HG03064 (cell line): ENCODE results near the gene TMEM132A.

ENCODE experiments used
- ATAC-seq: cut with Tn5 transposase; IDR thresholded peaks from one replicate; pipeline ENCODE4 v1.9.1; 2021; ENCODE audit warnings: low read depth; ENCODE audit not compliant: unreplicated experiment

TMEM132A gene

GRCh38 chr11:60936467-60937143 lies 12.3 kb downstream of the TMEM132A start:
- ATAC-seq, result no peak

DNA sequence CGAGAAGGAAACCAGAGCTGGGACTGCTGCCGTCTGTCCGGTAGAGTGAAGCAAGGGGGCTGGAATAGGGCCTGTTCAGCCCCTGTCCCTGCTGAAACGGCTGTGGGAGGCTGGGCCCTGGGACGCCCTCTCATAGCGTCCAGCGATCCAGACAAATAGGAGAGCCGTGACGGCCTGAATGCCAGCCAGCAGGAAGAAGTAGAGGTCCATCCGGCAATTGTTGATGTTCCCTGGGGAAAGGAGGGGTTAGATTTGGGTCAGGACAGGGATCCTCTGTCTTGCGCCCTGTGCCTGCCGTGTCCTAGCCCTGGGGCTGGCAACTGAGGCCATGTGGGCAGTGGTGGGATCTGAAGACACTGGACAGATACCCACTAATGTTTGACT lies 12.9 kb downstream of the TMEM132A start:
- ATAC-seq, result no peak

- no peak for ATAC-seq
These were observed 13.6 kb downstream of the TMEM132A start for GRCh38 chr11:60937811-60938210.

- ATAC-seq, result no peak
These were observed 14.2 kb downstream of the TMEM132A start for GRCh38 chr11:60938500-60938899.

- ATAC-seq, result no peak
These were observed 15.0 kb downstream of the TMEM132A start for GRCh38 chr11:60939301-60939700.

DNA sequence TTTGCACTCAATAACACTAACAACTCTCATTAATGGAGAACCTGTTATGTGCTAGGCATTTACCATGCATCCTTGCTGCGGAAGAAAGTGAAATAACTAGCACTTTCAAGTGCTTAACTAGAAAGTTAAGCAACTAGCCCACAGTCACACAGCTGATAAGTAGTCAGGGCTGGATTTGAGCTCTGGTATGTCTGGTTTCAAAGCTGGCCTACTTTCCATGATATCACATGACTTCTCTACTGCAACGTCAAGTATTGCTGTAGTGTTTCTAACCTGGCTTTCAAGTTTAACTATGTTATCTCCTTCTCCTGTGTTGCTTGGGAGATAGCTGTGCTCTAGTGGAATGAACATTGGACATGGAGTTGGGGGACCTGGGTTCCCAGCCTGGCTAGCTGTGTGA lies 15.6 kb downstream of the TMEM132A start:
- no peak for ATAC-seq

- no peak for ATAC-seq
These were observed 17.3 kb downstream of the TMEM132A start for GRCh38 chr11:60941371-60942119.

GRCh38 chr11:60942219-60942618 lies 18.0 kb downstream of the TMEM132A start:
- no peak for ATAC-seq

GRCh38 chr11:60942970-60943565 lies 18.8 kb downstream of the TMEM132A start:
- ATAC-seq, result no peak

- no peak for ATAC-seq
These were observed 20.4 kb downstream of the TMEM132A start for GRCh38 chr11:60944490-60945294.

- no peak for ATAC-seq
These were observed 21.0 kb downstream of the TMEM132A start for GRCh38 chr11:60945295-60945667.

DNA sequence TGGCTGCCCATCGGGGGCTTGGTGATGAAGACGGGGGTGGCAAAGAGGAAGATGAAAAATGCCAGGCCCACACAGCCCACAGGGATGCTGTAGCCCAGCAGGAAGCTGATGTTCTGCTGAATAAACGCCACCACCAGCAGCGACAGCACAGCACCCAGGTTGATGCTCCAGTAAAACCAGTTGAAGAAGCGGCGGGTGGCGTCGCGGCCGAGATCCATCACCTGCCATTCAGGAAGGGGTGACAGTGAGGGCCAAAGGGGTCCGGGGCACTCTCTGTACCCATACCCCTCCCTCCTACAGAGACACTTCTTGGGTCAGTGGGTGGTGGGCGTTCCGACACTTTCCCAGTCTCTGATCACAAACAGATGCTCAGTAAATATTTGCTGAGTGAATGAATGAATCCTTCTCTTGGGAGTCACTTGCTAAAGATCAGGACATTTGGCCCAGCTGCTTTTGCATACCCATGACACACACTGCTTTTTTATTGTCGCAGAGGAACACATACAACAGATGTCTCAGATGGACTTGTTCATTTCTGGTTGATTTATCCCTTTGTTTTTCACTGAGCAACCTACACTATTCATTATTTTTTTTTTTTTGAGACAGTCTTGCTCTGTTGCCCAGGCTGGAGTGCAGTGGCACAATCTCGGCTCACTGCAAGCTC lies 22.5 kb downstream of the TMEM132A start:
- no peak for ATAC-seq

DNA sequence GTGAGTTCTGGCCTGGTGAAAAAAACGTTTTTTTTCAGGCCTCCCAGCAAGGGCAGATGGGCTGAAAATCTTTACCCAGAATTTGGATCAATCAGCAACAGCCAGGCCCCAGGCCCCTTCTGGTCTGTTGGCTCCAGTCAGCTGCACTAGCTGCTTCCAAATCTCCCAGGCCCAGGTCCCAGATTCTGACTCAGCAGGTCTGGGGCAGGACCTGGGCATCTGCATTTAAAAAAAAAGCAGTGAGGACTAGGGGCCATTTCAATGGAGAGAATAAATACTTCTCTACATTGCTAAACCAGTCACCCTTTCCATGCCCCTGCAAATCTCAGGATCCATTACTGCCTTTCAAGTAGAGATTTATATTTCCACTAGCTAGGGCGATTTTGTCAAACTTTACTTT lies 23.4 kb downstream of the TMEM132A start:
- ATAC-seq, result no peak

DNA sequence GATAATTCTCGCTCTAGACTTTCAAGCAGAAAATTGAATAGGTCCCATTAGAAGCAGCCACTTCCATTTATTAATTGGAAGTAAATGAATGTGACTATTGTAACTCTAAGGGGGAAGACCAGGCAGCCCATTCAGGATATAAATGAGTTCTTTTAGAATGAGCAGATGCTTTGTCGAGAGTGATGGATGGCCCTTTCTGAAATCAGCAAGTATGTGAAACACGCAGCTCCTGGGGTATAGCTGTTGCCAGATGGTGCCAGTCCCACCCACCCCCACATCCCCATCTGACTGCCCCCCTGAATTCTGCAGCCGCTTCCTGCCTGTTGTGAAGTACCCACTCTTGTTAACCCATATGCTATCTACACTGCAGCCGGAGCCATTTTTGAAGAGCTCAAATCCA lies 24.0 kb downstream of the TMEM132A start:
- ATAC-seq, result no peak

DNA sequence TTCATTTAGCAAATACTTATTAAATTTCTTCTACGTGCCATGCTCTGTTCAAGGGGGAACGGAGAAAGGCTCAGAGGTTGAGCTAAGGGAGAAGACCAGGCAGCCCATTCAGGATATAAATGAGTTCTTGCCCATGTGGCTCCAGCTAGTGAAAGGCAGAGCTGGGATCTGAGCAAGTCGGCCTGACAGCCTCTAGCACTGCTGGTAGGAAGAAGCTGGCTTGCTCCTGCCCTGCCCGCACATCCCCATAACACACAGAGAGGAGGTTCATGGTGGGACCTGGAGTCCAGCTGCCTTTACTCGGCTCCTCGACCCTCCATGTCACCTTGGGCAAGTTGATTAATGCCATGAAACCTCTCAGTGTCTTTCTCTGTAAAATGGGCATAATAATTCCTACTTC lies 25.8 kb downstream of the TMEM132A start:
- ATAC-seq, result no peak

GRCh38 chr11:60950933-60951605 lies 26.8 kb downstream of the TMEM132A start:
- ATAC-seq, result peak; percentile 18

- peak; percentile 9 for ATAC-seq
These were observed 27.3 kb downstream of the TMEM132A start for GRCh38 chr11:60951606-60951903.

GRCh38 chr11:60951904-60952741 lies 27.9 kb downstream of the TMEM132A start, which contains the start of gene SLC15A3:
Gene SLC15A3, minus strand, starts transcription at chr11:60952176. Its CDS starts 625 bp downstream, at chr11:60951551.
- ATAC-seq, result peak; percentile 77

GRCh38 chr11:60952742-60953170 lies 28.5 kb downstream of the TMEM132A start:
- ATAC-seq, result peak; percentile 18
